Stimulated activated CD4-positive, alpha-beta T cell treated with anti-CD3 and anti-CD28 coated beads, Interleukin-15, amount 100 ng/mL, for 24 hours (primary cell): ENCODE data around the gene B3GALT6.
A peak's percentile ranks its signal among the peaks of the same experiment; 100 is the strongest.
"Not testable (repeated sequence)": the region's sequence is repeated elsewhere in the genome, so short reads cannot be mapped to it uniquely, and the experiment has no call there.

ENCODE experiments used
- DNase-seq: peaks from one replicate; pipeline ENCODE4 v3.0.0-alpha.2; 2020

B3GALT6 gene

DNA sequence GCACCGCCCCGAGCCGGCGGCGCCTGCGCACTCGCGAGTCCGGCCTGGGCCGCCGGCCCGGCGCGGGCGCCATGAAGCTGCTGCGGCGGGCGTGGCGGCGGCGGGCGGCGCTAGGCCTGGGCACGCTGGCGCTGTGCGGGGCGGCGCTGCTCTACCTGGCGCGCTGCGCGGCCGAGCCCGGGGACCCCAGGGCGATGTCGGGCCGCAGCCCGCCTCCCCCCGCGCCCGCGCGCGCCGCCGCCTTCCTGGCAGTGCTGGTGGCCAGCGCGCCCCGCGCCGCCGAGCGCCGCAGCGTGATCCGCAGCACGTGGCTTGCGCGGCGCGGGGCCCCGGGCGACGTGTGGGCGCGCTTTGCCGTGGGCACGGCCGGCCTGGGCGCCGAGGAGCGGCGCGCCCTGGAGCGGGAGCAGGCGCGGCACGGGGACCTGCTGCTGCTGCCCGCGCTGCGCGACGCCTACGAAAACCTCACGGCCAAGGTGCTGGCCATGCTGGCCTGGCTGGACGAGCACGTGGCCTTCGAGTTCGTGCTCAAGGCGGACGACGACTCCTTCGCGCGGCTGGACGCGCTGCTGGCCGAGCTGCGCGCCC lies at the start of gene B3GALT6:
Gene B3GALT6 (plus strand): TSS at position 30 of the 588 bp plus-strand sequence. CDS start 42 bp downstream, at position 72.
- DNase-seq: no peak

DNA sequence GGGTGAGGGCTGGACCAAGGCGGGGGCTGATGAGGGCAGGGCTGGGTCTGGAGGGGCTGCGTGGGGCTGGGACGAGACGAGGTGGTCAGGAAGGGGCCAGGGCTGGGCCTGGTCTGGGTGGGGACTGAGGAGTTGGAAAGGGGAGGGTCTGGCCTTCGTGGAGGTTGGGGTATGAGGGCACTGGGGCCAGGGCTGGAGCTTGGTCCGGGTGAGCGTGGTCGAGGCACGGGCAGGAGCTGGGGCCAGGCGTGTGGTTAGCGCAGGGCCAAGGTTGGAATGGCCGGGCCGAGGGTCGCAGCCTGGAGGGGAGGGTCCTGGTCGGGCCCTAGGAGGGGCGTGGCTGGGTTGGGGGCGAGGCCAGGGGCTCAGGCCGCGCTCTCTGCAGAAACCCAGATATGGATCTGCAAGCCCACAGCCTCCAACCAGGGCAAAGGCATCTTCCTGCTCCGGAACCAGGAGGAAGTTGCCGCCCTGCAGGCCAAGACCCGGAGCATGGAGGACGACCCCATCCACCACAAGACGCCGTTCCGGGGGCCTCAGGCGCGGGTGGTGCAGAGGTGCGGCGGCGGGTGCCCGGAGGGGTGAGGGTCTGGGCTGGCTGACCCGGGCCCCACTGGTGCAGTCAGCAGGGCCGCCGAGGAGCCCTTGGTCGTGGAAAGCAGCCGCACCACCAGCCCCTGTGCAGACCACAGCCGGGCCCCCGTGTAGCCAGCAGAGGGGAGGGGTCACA lies 49.4 kb upstream of the B3GALT6 start:
- DNase-seq: no peak

DNA sequence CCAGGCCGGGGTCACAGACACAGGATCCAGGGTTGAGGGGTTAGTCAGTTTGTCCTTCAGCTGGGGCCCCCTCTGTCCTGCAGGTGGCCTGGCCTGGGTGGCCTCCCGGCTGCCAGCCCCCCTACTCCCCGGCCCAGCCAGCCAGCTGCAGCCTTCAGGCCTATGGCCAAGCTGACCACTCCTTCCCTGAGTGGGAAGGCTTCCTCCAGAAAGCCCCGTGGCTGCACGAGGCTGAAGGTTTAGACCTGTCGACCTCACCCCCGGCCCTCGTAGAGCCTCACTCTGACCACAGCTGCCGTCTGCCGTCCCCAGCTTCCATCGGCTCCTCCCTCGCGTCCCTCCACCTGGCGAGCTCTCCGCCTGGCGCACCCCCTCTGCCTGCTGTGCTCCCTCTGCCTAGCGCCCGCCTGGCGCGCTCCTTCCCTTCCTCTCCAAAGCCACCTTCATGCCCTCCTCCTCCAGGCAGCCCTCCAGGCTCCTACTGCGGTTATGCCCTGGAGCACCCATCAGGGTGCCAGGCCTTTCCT lies 48.8 kb upstream of the B3GALT6 start:
- DNase-seq: no peak

- peak; percentile 3 for DNase-seq
These were observed 47.9 kb upstream of the B3GALT6 start for GRCh38 chr1:1183833-1184775.

DNA sequence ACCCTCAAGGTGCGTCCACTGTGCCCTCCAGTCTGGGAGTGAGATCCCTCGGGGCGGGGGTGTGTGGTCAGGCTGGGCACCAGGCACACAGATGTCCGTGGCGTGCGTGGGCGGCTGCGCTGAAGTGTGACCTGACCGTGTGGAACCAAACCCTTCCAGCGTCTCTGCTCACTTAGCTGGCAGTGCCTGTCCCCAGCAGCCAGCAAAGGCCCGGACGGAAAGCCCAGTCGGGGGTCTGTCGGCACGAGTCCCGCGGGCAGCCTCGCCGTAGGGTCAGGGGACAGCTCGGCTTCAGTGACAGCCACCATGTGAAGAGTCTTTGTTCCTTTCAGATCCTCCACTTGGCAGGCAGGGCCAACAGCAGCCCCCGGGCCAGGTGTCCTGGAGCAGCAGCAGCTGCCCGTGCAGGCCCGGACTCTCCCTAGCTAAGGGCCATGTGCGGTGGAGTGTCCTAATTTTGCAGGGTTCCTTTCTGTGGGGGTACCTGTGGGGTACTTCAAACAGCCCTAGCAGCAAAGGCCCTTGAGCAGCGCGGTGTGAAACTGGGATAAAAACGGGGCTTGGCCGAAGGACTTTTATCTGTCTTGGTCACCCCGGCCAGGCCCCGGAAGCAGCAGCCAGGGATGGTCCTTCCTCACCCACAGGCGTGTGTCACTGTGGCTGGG lies 46.8 kb upstream of the B3GALT6 start:
- no peak for DNase-seq

DNA sequence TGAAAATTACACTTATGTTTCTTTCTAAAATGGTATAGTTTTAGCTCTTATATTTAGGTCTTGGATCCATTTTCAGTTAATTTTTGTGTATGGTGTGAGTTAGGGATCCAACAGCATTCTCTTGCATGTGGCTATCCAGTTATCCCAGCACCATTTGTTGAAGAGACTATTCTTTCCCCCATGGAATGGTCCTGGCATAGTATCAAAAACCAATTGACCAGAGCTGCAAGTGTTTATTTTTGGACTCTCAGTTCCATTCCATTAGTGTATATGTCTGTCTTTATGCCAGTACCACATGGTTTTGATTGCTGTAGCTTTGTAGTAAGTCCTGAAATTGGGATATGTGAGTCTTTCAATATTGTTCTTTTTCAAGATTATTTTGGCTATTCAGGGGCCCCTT lies 44.1 kb upstream of the B3GALT6 start:
- DNase-seq: no peak

DNA sequence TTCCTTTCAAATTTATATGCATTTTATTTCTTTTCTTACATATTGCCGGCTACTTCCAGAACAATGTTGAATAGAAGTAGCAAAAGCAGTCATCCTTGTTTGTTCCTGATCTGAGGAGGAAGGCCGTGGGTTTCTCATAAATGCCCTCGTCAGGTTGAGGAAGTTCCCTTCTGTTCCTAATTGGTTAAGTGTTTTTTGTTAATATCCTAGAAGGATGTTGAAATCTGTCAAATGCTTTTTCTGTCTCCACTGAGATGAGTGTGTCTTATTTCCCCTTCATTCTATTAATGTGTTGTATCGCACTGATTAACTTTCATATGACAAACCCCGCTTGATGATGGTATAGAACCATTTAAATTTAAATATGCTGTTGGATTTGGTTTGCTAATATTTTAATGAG lies 42.9 kb upstream of the B3GALT6 start:
- DNase-seq: no peak

DNA sequence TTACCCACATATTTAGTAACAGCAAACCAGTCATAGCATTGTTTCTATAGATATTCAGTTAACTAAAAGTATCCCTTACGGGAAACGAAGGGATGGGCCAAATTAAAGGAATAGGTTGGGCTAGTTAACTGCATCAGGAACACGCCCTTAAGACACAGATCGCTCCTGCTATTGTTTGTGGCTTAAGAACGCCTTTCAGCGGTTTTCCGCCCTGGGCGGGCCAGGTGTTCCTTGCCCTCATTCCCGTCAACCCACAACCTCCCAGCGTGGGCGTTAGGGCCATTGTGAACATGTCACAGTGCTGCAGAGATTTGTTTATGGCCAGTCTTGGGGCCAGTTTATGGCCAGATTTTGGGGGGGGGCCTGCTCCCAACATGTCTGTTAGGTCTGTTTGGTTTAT lies 40.3 kb upstream of the B3GALT6 start:
- no peak for DNase-seq

GRCh38 chr1:1194723-1195122 lies 37.3 kb upstream of the B3GALT6 start:
- no peak for DNase-seq

DNA sequence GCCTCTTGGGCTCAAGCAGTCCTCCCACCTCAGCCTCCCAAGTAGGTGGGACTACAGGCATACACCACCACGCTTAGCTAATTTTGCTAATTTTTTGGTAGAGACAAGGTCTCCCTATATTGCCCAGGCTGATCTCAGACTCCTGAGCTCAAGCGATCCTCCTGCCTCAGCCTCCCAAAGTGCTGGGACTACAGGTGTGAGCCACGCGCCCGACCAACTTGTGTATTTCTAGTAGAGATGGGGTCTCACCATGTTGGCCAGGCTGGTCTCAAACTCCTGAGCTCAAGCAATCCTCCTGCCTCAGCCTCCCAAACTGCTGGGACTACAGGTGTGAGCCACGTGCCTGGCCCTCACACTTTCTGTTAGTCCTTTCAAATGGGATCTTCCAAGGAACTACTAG lies 36.3 kb upstream of the B3GALT6 start:
- DNase-seq: not testable (repeated sequence)

- DNase-seq: no peak
These were observed 35.4 kb upstream of the B3GALT6 start for GRCh38 chr1:1196431-1197187.

- no peak for DNase-seq
These were observed 34.9 kb upstream of the B3GALT6 start for GRCh38 chr1:1197188-1197500.

GRCh38 chr1:1197551-1198422 lies 34.2 kb upstream of the B3GALT6 start:
- no peak for DNase-seq

DNA sequence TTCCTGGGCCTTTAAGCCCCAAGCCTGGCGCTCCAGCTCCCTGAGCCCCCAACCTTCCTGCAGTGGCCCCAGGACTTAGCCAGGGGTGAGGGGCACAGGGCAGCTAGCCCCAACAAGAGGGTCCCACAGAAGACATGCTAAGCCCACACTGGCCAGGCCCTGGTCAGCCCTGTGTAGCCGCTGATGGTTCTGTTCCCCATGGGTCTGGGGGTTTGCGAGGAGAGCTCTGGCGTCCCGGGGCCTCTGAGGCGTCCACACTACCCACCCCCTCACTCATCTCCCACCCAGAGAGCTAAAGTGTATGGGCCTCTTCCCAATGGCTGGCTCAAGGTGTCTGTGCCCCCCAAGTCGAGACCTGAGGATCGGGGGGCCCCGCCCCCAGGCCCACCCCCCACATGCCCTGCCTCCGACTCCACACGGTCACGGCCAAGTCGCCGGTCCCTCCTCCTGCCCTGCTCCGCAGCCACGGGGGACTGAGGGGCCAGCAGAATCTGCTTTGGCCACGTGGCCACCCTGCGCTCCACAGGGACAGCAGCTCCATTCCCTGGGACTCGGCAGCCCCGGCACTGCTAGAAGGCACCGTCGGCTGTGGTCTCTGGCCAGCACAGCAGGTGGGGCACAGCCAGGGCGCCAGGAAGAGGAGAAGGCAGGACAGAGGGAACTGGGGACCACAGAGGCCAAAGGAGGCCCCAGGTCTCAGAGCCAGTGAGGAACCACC lies 33.5 kb upstream of the B3GALT6 start:
- DNase-seq: no peak

DNA sequence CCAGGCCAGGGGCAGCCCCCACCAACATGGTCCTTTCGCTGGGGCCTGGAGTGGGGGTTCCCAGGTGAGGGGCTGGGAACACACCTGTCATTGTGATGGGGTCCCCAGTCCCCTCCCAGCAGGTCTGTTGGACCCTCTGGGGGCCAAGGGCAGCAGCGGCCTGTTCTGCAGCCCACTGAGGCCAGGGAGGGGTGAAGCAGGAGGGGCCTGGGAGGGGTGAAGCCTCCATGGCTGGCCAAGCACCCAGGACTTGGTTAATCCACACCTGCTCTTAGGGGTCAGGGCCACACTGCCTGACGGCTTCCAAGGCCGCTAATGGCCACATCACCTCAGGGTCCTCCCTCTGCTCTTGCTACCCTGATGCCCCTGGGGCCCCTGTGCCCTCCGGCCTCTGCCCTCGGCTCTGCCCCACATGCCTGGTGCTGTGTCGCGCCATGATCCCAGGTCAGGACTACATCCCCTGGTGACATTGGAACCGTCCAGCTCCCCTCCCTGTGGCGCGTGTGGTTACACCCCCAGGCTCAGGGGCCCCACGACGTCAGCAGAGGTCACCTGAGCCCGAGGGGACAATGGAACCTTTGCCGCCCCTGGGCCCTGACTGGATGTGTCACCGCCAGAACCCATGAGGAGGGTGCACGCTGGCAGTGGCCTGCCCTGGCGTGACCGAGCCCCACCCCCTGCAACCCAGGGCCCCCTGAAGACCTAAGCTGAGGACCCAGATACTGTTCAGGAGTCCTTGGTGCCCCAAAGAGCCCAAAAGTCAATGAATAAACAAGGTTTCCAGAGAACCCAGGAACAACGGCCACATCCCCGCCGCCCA lies 32.7 kb upstream of the B3GALT6 start:
- DNase-seq: no peak

DNA sequence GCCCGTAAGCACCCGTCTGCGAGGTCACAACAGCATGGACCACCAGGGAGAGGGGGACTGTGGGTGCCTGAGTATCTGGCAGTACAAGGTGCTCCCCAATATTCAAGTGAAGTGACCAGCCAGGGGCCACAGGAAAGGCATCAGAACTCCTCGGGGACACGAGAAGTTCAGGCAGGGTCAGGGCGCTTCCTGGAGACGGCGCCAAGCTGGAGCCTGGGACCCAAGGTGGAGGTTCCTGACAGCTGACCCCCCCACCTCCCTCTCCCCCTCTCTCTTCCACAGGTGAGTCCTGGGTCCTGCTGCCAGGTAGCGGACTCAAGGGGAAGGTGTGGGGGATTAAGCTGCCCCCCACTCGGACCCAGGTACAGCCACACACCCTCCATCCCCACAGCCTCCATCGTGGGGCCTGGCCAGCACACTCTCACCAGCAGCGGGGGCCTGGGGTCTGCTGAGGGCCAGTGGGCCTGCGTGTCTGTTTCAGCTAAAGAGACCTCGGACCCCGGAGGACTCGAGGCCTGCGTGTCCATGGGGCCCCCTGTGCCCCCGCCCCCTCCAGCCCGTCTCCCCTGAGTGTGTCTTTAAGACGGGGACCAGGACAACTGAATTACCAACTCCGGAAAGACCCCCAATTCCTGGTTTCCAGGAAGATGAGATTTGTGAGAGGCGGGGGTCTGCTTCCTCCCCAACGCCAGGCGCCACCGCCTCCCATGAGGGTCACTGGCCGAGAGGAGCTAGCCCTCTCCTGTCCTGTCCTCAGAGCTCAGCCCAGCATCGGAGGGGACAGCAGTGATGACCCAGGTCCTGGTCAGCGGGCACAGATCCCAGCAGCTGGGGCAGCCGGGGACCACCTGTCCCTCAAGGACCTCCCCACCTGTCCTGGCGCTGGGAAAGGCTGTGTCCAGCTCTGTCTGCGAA lies 31.8 kb upstream of the B3GALT6 start:
- no peak for DNase-seq

DNA sequence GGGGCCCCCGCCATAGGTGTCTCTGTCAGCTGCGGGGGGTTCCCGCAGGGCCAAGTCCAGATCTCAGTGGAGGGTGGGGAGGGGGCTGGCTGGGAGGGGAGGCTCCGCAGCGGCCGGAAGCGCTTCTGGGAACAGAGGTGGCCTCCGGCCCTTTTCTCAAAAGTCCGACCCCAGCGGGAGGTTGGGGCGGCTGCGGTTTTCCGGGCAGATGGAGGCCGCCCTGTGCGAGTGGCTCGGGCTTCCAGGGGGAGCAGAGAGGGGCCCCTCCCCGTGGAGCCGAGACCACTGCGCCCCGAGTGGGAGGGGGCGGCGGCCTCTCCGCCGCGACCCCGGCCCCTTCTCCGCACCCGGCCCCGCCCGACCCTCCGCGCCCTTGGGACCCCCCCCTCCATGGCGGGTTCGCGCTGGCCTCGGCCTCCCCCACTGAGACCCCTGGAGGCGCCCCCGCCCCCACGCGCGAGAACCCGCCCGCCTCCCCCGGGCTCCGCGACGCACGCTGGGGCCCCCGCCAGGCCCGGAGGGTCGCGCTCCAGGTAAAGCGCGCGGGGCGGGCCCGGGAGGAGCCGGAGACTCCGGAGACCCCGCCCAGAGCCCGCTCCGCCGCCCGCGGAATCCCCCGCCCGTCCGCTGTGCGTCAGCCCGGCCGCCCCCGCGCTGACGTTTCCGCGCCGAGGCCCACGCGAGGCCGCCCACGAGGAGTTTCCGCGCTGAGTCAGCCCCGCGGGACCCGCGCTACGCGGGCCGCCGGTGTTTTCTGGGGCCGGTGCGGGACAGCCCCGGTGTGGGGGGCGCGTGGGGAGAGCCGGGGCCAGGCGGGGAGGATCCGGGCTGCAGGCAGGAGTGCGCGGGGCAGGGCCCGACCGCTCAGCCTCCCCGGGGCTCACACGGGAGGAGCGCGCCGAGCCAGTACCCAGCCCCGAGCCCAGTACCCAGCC lies 30.9 kb upstream of the B3GALT6 start:
- peak; percentile 90 for DNase-seq
